Endothelial cell (in vitro differentiated cells): ENCODE data around the gene CELA2B. TPM values are rescaled to one million over a fixed set of nuclear protein-coding genes. Genes with fewer than 3 reads are reported as not detected.
"Not testable (repeated sequence)": the region's sequence is repeated elsewhere in the genome, so short reads cannot be mapped to it uniquely, and the experiment has no call there.

Experiments
- DNase-seq: peaks from one replicate; pipeline ENCODE4 v3.0.0; 2021; ENCODE audit warnings: low spot score
- H3K27ac Mint-ChIP-seq: one replicate; pipeline ENCODE4 v1.8.0; 2021; ENCODE audit warnings: mixed read lengths, inconsistent platforms; ENCODE audit not compliant: unreplicated experiment
- H3K27me3 Mint-ChIP-seq: one replicate; pipeline ENCODE4 v1.8.0; 2021; ENCODE audit warnings: mild to moderate bottlenecking, moderate library complexity, mixed read lengths, inconsistent platforms; ENCODE audit not compliant: unreplicated experiment
- H3K36me3 Mint-ChIP-seq: one replicate; pipeline ENCODE4 v1.8.0; 2021; ENCODE audit warnings: mild to moderate bottlenecking, low read depth, mixed read lengths, inconsistent platforms; ENCODE audit not compliant: unreplicated experiment
- H3K4me1 Mint-ChIP-seq: one replicate; pipeline ENCODE4 v1.8.0; 2021; ENCODE audit warnings: mild to moderate bottlenecking, mixed read lengths, inconsistent platforms; ENCODE audit not compliant: unreplicated experiment
- H3K4me3 Mint-ChIP-seq: one replicate; pipeline ENCODE4 v1.8.0; 2021; ENCODE audit warnings: mild to moderate bottlenecking, mixed read lengths, inconsistent platforms; ENCODE audit not compliant: unreplicated experiment
- H3K9me3 Mint-ChIP-seq: one replicate; pipeline ENCODE4 v1.8.0; 2021; ENCODE audit warnings: mixed read lengths, inconsistent platforms; ENCODE audit not compliant: unreplicated experiment
- total RNA-seq: library from RNA; stranded (reverse); fragmentation: NEBNext Ultra II Directional; extraction: Animal tissue kit (Norgen Biotek cat#: 25700); gene quantifications from one replicate; pipeline ENCODE4 v1.2.1, GENCODE V29; 2021; ENCODE audit not compliant: unreplicated experiment
- TF ChIP-seq, protein P1 (sequence below): fragments of 200-600 bp; sonication (generic); IDR thresholded peaks from one replicate; pipeline ENCODE4 v1.5.0; 2021; ENCODE audit warnings: antibody characterized with exemption; ENCODE audit not compliant: unreplicated experiment

The CELA2B gene
- total RNA-seq, 1 donor from 2014 or later, result not detected

DNA sequence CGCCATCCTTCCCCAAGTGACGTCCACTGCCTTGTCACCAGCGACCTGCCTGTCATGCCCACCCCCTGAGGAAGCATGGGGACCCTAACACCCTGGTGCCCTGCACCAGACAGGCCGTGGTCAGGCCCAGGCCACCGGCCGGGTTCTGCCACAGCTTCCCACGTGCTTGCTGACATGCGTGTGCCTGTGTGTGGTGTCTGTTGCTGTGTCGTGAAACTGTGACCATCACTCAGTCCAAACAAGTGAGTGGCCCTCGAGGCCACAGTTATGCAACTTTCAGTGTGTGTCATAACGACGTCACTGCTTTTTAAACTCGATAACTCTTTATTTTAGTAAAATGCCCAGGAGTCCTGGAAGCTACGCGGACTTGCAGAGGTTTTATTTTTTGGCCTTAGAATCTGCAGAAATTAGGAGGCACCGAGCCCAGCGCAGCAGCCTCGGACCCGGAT, 46.2 kb upstream of the CELA2B start:
- Mint-ChIP-seq H3K4me1 (peaks cover 8% of the 10 kb centered on the region), H3K9me3 (no peaks in the 10 kb centered on the region), H3K27me3 (peaks cover 6% of the 10 kb centered on the region), H3K36me3 (peaks cover 6% of the 10 kb centered on the region), H3K27ac (no peak overlapping the region), H3K4me3 (no peak overlapping the region)
- TF ChIP-seq, protein P1, sequence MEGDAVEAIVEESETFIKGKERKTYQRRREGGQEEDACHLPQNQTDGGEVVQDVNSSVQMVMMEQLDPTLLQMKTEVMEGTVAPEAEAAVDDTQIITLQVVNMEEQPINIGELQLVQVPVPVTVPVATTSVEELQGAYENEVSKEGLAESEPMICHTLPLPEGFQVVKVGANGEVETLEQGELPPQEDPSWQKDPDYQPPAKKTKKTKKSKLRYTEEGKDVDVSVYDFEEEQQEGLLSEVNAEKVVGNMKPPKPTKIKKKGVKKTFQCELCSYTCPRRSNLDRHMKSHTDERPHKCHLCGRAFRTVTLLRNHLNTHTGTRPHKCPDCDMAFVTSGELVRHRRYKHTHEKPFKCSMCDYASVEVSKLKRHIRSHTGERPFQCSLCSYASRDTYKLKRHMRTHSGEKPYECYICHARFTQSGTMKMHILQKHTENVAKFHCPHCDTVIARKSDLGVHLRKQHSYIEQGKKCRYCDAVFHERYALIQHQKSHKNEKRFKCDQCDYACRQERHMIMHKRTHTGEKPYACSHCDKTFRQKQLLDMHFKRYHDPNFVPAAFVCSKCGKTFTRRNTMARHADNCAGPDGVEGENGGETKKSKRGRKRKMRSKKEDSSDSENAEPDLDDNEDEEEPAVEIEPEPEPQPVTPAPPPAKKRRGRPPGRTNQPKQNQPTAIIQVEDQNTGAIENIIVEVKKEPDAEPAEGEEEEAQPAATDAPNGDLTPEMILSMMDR, result no peak
- no peak for DNase-seq

- no peaks in the 10 kb centered on the region for H3K9me3 Mint-ChIP-seq
- no peak overlapping the region for H3K4me3 Mint-ChIP-seq
- peak; percentile 83 for DNase-seq
- TF ChIP-seq, protein P1, result peak; percentile 94
- peaks cover 8% of the 10 kb centered on the region for H3K4me1 Mint-ChIP-seq
- no peak overlapping the region for H3K27ac Mint-ChIP-seq
- peaks cover 6% of the 10 kb centered on the region for H3K27me3 Mint-ChIP-seq
- peaks cover 6% of the 10 kb centered on the region for H3K36me3 Mint-ChIP-seq
These were observed 44.9 kb upstream of the CELA2B start for GRCh38 chr1:15430787-15431570.

DNA sequence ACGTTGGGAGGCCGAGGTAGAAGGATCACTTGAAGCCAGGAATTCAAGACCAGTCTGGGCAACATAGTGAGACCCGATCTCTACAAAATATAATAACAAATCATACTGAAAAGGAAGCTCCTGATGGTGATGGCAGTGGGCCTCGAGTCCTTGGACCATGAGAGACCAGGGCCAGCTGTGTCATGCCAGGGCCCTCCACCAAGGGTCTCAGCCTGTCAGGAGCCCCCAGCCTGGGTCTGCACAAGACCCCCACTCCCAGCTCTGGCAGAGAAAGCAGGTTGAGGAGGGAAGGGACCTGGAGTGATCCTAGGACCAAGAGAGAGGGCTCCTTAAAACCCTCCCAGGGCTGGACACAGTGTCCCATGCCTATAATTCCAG, 44.3 kb upstream of the CELA2B start:
- Mint-ChIP-seq H3K36me3 (peaks cover 2% of the 10 kb centered on the region), H3K27ac (no peak overlapping the region), H3K4me1 (peaks cover 2% of the 10 kb centered on the region), H3K27me3 (peaks cover 5% of the 10 kb centered on the region), H3K4me3 (no peak overlapping the region), H3K9me3 (no peaks in the 10 kb centered on the region)
- TF ChIP-seq, protein P1, result no peak
- DNase-seq, result no peak

DNA sequence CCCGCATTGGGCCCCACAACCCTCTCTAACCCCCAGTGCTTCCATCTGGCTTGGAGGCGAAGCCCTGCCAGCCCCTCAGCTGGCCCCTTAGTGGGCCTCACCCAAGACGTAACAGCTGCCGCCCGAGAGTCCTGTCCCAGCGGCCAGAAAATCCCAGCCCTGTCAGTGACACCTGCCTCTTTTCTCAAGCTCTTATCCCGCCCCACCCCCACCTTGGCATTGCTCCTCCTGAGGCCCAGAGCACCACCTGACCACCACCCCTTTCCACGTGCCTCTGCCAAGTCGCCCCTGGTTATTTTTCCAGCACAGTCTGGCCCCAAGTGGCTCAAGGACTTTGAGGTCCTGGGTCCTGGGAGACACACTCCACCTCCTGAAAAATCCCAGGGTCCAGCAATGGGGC, 43.6 kb upstream of the CELA2B start:
- Mint-ChIP-seq H3K4me1 (no peaks in the 10 kb centered on the region), H3K27ac (no peak overlapping the region), H3K4me3 (no peak overlapping the region), H3K27me3 (peaks cover 4% of the 10 kb centered on the region), H3K9me3 (no peaks in the 10 kb centered on the region), H3K36me3 (no peaks in the 10 kb centered on the region)
- no peak for DNase-seq
- TF ChIP-seq, protein P1, result no peak

DNA sequence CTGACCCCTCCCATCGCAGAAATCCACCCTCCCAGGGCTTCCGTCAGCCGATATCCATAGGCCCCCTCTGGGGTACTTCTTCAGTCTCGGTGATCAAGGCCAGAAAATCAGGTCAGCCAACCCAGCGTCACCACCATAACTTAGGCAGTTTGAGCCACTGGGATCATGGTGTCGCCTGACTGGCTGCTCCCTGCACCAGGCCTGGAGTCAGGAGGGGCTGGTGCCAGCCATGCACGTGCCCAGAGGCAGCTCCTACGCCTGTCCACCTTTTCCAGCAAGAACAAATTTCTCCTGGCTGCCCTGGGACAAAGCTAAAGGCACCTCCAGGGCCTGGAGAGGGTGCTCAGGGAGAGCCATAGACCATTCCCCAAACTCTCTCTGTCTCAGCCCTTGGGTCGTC, 42.4 kb upstream of the CELA2B start:
- no peaks in the 10 kb centered on the region for H3K9me3 Mint-ChIP-seq
- no peaks in the 10 kb centered on the region for H3K36me3 Mint-ChIP-seq
- TF ChIP-seq, protein P1, result no peak
- no peak overlapping the region for H3K27ac Mint-ChIP-seq
- H3K4me1 Mint-ChIP-seq, result no peaks in the 10 kb centered on the region
- DNase-seq, result no peak
- H3K4me3 Mint-ChIP-seq, result no peak overlapping the region
- peaks cover 1% of the 10 kb centered on the region for H3K27me3 Mint-ChIP-seq

DNA sequence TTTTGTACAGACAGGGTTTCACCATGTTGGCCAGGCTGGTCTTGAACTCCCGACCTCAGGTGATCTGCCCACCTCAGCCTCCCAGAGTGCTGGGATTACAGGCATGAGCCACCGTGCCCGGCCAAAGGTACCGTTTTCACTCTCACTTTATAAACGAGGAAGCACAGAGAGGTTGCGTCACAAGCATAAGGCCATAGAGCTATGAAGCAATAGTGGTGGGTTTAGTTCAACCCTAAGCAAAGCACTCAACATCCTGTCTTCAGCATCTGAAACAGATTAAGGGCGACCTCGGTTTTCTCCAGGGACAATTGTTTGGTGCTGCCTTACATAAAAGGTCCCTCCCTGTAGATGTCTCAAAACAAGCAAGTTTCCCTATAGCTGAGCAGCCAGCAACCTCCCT, 41.2 kb upstream of the CELA2B start:
- H3K27me3 Mint-ChIP-seq, H3K27ac Mint-ChIP-seq: not testable (repeated sequence)

More for the DNA sequence above, 41.2 kb upstream of the CELA2B start:
- not testable (repeated sequence) for H3K9me3 Mint-ChIP-seq, H3K4me1 Mint-ChIP-seq, DNase-seq, H3K4me3 Mint-ChIP-seq, H3K36me3 Mint-ChIP-seq
